Cardiac muscle cell (in vitro differentiated cells and primary cell): ENCODE results near the gene DZIP1. TPM values are rescaled to one million over a fixed set of nuclear protein-coding genes. Genes with fewer than 3 reads are reported as not detected.
A peak's percentile ranks its signal among the peaks of the same experiment; 100 is the strongest.

Experiments
- DNase-seq, 2 donors: peaks; one replicate each; pipeline versions ENCODE4 v3.0.0 to v3.0.0-alpha.2; 2010 to 2017; ENCODE audit warnings: low read depth in 1 of 2, low spot score in 1 of 2
- H3K27ac ChIP-seq: fragments of 200-600 bp; sonication (generic); 2 replicates; pipeline ENCODE4 v1.5.1; 2016
- H3K27me3 ChIP-seq: fragments of 200-600 bp; sonication (generic); 2 replicates; pipeline ENCODE4 v1.6.0; 2016; ENCODE audit warnings: control low read depth
- H3K36me3 ChIP-seq: fragments of 200-600 bp; sonication (generic); 2 replicates; pipeline ENCODE4 v1.5.1; 2016; ENCODE audit warnings: control low read depth
- H3K4me1 ChIP-seq: fragments of 200-600 bp; sonication (generic); 2 replicates; pipeline ENCODE4 v1.8.1; 2017; ENCODE audit warnings: low read depth, mild to moderate bottlenecking, mixed run types
- H3K4me3 ChIP-seq: fragments of 200-600 bp; sonication (generic); 2 replicates; pipeline ENCODE4 v1.5.1; 2016; ENCODE audit warnings: mild to moderate bottlenecking
- H3K9me3 ChIP-seq: fragments of 200-600 bp; sonication (generic); 2 replicates; pipeline ENCODE4 v1.5.1; 2017; ENCODE audit warnings: low read depth, mild to moderate bottlenecking, control low read depth
- polyA plus RNA-seq: library from polyadenylated mRNA; unstranded; fragments of >200 nt; fragmentation: Nextera tagmentation; extraction: Ambion mirVana; gene quantifications from 2 replicates; pipeline ENCODE4 v1.2.1, GENCODE V29; 2016
- total RNA-seq: library from RNA; depleted of rRNA; stranded (reverse); fragments of >200 nt; gene quantifications from 2 replicates; pipeline ENCODE4 v1.2.3, GENCODE V29; 2016
- TF ChIP-seq, protein P1 (sequence below): IDR thresholded peaks from 2 replicates; pipeline ENCODE4 v1.5.1; 2012; ENCODE audit warnings: low read depth, mild to moderate bottlenecking, low read length

Gene DZIP1
- total and polyA plus RNA-seq, 2 experiments from 2014 or later = 6.4 to 47.2 TPM

DNA sequence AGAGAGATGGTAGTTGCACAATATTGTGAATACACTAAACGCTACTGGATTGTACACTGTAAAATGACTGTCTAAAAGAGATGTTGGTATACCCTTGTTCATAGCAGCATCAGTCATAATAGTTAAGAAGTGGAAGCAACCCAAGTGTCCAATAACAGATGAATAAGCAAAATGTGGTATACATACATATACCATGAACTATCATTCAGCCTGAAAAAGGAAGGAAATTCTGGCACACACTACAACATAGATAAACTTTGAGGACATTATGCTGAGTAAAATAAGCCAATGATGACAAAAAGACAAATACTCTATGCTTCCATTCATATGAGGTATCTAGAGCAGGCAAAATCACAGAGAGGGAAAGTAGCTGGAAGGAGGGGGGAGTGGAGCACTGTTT is 16.0 kb downstream of the DZIP1 start:
- TF ChIP-seq, protein P1, sequence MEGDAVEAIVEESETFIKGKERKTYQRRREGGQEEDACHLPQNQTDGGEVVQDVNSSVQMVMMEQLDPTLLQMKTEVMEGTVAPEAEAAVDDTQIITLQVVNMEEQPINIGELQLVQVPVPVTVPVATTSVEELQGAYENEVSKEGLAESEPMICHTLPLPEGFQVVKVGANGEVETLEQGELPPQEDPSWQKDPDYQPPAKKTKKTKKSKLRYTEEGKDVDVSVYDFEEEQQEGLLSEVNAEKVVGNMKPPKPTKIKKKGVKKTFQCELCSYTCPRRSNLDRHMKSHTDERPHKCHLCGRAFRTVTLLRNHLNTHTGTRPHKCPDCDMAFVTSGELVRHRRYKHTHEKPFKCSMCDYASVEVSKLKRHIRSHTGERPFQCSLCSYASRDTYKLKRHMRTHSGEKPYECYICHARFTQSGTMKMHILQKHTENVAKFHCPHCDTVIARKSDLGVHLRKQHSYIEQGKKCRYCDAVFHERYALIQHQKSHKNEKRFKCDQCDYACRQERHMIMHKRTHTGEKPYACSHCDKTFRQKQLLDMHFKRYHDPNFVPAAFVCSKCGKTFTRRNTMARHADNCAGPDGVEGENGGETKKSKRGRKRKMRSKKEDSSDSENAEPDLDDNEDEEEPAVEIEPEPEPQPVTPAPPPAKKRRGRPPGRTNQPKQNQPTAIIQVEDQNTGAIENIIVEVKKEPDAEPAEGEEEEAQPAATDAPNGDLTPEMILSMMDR = no peak
- peaks cover 41% of the 10 kb centered on the region for H3K36me3 ChIP-seq
- no peaks in the 10 kb centered on the region for H3K27me3 ChIP-seq
- no peaks in the 10 kb centered on the region for H3K4me1 ChIP-seq
- H3K9me3 ChIP-seq = no peaks in the 10 kb centered on the region
- no peak overlapping the region for H3K4me3 ChIP-seq
- no peak overlapping the region for H3K27ac ChIP-seq
- no peak for DNase-seq

GRCh38 chr13:95627590-95627989 is 16.9 kb downstream of the DZIP1 start:
- Histone ChIP-seq H3K27ac (no peak overlapping the region), H3K4me1 (no peaks in the 10 kb centered on the region), H3K27me3 (no peaks in the 10 kb centered on the region), H3K9me3 (no peaks in the 10 kb centered on the region), H3K36me3 (peaks cover 36% of the 10 kb centered on the region), H3K4me3 (no peak overlapping the region)
- TF ChIP-seq, protein P1 = no peak
- DNase-seq = no peak

DNA sequence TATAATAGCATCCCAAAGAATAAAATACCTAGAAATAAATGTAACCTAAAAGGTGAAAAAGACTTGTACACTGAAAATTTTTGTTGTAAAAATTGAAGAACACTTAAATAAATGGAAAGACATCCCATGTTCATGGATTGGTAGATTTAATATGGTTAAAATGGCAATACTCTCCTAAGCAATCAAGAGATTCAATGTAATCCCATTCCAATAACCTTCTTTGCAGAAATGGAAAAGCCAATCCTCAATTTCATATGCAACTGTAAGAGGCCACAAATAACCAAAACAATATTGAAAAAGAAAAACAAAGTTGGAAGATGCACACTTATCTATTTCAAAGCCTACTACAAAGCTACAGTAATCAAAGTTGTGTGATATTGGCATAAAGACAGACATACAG is 17.7 kb downstream of the DZIP1 start:
- TF ChIP-seq, protein P1 = no peak
- H3K4me3 ChIP-seq = no peak overlapping the region
- H3K27me3 ChIP-seq = no peaks in the 10 kb centered on the region
- H3K27ac ChIP-seq = no peak overlapping the region
- no peak for DNase-seq
- H3K4me1 ChIP-seq = no peaks in the 10 kb centered on the region
- peaks cover 36% of the 10 kb centered on the region for H3K36me3 ChIP-seq
- no peaks in the 10 kb centered on the region for H3K9me3 ChIP-seq

- H3K27ac ChIP-seq = no peak overlapping the region
- H3K27me3 ChIP-seq = no peaks in the 10 kb centered on the region
- no peaks in the 10 kb centered on the region for H3K9me3 ChIP-seq
- peak; percentile 71 to 73 for DNase-seq
- H3K4me3 ChIP-seq = no peak overlapping the region
- H3K36me3 ChIP-seq = peaks cover 34% of the 10 kb centered on the region
- H3K4me1 ChIP-seq = no peaks in the 10 kb centered on the region
- TF ChIP-seq, protein P1 = peak; percentile 57
Observed at GRCh38 chr13:95624020-95624419, 20.5 kb downstream of the DZIP1 start.

DNA sequence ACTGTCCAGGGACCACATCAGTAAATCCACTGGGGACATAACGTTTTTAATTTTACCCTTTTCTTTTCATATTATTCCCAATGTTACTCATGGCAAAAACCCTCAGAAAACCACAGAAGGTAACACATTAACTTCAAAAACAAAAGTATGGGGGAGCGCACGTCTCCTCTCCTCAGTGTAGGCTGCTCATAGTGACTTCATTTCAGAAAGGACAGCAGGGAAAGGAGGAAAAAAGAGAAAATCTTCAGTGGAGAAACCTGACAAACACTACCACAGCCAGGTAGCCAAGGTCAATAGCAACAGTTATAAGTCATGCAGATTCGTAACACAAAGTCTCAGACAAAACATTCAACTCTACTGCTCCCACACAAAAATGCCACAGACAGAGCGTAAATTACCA is 21.4 kb downstream of the DZIP1 start:
- TF ChIP-seq, protein P1 = no peak
- peaks cover 32% of the 10 kb centered on the region for H3K36me3 ChIP-seq
- no peaks in the 10 kb centered on the region for H3K27me3 ChIP-seq
- H3K9me3 ChIP-seq = no peaks in the 10 kb centered on the region
- no peak for DNase-seq
- no peaks in the 10 kb centered on the region for H3K4me1 ChIP-seq
- H3K27ac ChIP-seq = no peak overlapping the region
- no peak overlapping the region for H3K4me3 ChIP-seq

- Histone ChIP-seq H3K9me3 (no peaks in the 10 kb centered on the region), H3K4me3 (no peak overlapping the region), H3K27ac (no peak overlapping the region), H3K27me3 (no peaks in the 10 kb centered on the region), H3K36me3 (peaks cover 33% of the 10 kb centered on the region), H3K4me1 (no peaks in the 10 kb centered on the region)
- TF ChIP-seq, protein P1 = no peak
- no peak for DNase-seq
Observed at GRCh38 chr13:95620825-95621498, 23.5 kb downstream of the DZIP1 start.
